M059J (cell line): ENCODE results near the gene TMCO5A. TPM values are rescaled to one million over a fixed set of nuclear protein-coding genes. Genes with fewer than 3 reads are reported as not detected.

Experiments
- DNase-seq: peaks from one replicate; pipeline ENCODE4 v3.0.0-alpha.2; 2012; ENCODE audit warnings: low read depth
- total RNA-seq: library from RNA; depleted of rRNA; stranded (reverse); fragments of >200 nt; shearing (Covaris generic); gene quantifications from 2 replicates; pipeline ENCODE4 v1.2.3, GENCODE V29; 2014; rRNA removed

TMCO5A gene
- not detected in 2 replicates for total RNA-seq

DNA sequence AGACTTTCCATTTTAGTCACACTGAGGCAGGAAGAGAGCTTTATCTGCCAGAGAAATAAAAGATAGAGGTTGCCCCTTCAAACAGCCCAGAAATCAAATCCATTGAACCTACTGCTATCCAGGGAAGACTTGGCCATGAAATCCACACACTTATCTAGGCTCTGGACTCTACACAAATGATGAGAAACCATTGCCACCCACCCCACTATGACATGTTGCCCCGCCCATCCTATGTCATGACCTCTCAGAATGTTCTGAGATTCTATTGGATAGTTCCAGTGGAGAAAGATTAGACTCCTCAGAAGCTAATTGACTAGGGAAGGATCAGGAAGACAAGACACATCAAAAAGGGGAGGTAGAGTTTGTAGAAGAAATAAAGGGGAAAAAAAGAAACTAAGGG lies at the start of gene TMCO5A:
TSS of gene TMCO5A (plus strand) at position 301 of the 400 bp plus-strand sequence. CDS start 1,684 bp downstream, outside the sequence.
- DNase-seq: no peak

DNA sequence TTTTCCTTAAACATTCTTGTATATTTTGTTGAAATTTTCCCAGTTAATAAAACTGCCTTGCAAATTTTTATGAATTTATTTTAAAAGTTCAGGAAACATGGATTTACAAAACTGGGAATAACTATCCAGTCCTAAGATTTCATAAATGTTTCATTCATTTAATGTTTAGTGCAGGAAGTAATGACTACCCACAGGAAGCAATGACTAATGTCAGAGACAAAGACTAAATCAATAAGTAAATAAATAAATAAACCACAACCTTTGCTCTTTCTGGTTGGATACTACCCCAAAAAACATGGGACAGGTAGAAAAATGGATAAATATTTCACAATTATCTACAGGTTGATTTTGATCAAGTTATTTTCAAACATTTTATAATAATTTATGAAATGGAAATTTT lies 48.8 kb upstream of the TMCO5A start:
- DNase-seq: peak; percentile 29

DNA sequence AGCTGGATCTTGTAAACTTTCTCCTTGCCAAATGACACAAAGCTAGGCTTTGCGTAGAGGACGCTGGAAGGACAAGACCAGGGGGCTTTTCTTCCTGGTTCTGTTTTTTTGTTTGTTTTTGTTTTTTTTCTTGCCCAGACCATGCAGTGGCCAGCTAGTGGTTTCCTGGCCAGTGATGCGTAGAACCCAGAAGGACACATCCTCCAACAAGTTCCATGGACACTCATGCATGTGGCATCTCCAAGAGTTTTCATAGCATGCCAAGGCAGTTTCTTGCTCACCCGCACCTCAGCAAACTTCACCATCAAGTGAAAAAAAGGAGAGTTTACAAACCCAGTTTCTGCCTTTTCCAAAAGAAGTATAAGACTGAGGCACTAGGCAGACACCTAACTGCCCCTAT lies 46.1 kb upstream of the TMCO5A start:
- peak; percentile 58 for DNase-seq

DNA sequence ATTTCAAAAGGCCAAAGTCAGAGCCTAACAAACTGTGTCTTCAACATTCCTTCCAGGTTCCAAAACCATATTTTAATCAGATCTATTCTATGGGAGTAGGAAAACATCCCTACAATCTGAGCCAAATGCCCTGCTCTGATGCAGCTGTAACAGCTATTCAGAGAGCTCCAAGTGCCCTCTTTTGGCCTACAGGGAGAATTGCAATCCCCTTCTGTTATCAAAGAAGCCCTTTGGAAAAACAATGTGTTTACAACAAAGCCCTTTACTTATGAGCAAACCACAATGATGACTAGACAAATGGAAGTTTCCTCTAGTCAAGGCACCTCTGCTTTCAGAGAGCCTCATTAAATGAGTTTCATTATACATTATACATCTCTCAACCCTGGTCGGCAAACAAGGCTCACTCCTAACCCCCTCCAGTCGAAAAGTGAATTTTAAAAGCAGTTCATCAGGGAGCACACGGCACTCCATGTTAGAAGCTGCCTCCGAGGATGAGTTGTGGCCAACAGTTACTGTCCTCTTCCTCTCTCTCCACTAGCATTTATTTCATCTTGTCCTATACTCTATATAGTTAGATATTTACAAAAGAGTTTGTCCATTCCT lies 42.6 kb upstream of the TMCO5A start:
- peak; percentile 66 for DNase-seq

DNA sequence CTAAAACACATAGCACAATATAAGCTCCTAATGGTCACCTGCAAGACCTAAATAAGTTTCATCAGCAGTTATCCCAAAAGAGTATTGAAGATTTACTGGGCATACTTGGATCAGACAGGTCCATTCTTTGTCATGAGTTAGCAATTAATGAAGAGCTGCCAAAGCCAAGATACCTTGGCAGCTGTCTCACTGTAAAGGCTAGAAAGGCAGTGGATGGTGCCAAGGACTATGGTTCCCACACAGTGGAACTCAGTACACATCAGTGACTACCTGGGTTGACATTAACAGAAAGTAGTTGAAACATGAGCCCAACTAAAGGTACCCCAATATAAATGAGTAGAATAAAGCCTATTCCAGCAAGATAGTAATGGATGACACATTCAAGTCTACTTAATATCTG lies 41.1 kb upstream of the TMCO5A start:
- no peak for DNase-seq

DNA sequence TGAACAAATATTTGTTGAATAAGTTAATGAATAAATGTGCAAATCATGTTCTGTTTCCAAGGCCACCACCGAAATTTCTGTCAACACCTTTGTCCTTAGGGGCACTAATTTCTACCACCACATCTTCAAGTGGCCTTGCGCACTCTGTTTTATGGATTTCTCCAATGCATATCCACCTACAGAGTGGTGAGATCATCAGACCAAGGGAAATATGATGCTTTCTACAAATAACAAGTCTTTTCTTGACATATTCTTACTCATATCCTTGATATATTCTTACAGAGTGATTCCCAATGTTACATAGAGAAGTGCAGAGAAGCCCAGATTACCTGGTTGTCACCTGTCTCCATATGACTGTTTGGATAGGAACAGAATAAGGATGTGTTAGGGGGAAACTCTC lies 36.1 kb upstream of the TMCO5A start:
- DNase-seq: no peak

DNA sequence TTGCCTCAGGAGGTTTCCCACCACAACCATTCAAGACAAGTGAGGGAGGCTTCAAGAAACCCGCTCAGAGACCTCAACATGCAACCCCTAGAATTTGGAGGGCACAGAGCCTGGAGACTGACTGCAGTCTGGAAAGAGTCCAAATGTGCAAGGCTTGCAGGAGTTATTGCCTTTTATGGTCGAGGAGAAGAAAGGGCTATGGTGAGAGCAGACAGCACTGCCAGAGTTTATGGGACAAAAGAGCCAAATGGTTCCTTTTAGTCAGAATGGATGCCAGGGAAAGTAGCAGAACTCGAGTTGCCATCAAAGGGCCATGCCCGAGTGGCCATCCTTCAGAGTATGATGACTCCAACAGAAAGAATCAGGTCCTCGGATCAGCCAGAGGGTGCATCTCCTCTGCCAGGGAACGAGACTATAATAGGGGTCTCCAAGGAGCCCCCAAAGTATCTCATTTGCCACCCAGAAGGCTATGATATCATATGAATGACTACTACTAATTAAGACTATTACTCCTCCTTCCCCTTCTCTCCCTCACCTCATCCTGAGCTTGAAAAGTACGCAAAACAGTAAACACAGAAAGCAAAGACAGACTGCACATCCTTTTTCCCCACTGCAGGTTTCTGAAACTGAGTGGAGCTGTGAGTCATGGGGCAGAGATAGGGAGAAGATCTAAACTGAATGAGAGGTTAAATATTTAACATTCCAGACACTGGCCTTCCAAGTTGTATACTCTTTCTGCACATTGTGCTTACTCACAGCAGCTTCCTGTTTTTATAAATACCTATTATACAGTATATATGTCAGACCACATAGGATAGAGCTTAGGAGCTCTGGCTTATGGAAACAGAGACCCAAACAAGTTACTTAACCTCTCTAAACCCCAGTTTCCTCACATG lies 33.9 kb upstream of the TMCO5A start:
- peak; percentile 72 for DNase-seq

DNA sequence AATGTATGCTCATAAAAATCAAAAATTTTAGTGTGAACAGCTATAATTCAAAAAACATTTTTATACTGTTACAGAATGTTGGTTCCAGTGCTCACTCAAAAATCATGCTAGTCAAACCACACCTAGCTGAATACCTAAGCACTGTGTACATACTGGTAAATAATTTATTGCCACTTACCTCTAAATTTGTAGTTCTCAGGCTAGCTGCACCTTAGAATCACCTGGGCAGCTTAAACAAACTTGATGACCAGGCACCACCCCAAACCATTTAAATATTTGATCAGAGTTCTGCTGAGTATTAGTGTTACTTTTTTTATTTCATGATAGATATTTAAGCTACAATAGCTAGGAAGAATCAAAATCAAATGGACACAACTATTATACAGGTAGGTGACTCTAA lies 32.3 kb upstream of the TMCO5A start:
- DNase-seq: no peak

DNA sequence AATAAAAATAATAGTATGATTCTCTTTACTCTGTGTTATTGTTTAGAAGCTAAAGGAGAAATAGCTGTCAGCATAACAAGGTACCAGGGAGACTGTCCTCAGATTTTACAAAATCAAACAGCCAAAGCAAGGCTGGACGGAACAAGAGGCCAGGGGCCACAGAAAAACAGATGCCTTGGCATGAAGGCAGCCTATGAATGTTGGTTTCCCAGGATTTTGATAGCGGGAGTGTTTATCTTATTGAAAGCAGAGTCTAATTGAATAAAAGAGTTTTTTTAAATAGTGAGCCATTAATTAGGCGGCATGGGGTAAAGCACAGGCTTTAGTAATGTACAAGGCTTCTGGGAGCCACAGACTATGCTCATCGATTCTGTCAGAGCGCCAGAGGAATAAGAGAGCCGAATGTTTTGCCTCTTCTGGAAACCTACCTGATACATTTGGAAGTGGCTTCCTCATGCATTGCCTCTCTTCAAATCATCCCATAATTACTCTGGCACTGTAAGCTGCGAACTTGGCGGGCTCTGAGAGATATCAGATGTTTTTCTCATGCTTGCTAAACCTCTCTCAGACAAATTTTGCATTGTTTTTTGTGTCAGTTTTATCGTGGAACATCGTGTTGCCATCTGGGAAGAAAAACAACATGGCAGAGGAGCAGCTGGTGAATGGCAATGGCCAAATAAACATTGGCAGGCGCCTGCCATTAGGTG lies 30.4 kb upstream of the TMCO5A start:
- no peak for DNase-seq

DNA sequence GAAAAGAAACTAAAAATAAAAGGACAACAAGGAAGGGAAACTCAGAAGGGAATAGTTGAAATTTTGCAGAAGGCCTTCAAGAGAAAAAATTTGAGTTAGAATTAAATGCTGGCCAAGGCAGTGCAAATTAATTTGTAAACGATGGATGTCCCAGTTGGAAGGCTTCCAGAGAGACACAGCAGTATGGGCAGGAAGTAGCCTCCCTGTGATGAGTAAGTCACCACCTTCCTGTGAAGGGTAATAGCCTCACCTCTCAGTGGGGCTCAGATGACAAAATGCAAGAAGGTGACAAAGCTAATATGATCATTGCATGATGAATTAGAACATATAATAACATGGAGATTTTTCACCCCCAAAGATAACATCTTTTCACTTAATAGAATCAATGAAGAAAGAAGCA lies 27.3 kb upstream of the TMCO5A start:
- peak; percentile 67 for DNase-seq

DNA sequence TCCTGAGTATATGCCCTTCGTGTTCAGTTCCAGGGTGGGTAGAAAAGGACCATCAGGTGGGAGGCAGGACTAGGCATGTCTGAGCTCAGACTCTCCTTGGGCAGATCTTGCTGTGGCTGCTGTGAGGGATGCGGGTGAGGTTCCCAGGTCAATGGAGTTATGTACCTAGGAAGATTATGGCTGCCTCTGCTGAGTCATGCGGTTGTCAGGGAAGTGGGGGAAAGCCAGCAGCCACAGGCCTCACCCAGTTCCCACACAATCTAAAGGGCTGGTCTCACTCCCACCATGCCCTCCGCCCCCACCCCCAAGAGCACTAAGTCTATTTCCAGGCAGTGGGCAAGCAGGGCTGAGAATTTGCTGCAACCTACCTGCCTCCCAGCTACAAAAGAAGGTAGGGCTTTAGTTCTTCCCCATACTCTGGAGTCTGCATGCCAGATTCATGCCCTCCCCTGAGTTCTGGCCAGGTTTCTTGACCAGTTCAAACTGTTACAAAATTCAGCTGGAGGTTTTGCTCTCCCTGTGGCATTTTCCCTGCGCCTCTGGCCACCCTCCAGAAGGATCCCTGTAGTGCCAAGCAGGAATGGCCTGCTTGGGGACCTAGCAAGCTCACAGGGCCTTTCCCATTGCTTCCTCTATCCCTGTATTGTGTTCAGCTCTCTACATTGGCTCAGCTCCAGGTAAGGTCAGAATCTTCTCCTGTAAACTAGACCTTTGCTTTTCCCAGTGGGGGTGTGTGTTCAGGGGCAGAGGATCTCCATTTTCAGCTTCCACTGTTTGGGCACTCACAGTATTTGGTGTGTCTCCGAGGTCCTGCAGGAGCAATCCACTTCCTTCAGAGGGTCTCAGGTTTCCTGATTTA lies 12.7 kb upstream of the TMCO5A start:
- peak; percentile 69 for DNase-seq

DNA sequence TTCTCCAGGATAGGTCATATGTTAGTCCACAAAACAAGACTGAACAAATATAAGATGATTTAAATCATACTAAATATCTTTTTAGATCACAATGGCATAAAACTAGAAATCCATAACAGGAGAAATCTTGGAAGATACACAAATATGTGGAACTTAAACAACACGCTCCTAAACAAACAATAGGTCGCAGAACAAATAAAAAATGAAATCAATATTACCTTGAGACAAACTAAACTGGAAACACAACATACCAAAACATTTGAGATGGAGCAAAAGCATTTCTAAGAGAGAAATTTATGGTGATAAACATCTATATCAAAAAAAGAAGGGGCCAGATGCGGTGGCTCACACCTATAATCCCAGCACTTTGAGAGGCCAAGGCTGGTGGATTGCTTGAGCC lies 8.3 kb upstream of the TMCO5A start:
- DNase-seq: no peak

DNA sequence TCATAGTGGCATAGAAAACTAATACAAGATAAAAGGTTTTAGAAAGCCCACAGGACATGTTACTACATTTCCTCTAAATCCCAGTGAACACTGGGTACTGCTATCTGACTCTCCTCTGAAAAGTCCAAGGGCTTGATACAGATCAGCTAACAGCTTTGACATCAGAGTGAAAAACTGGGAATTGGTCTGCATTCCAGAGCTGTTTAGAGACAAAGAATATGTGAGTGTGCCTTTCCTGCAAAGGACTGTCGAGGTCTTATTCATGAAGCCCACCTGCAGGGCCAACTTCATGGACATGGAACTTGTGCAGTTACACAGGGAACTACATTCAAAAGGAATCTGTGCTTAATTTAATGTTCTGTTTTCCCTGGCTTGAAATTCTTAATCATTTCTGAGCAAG lies 5.2 kb upstream of the TMCO5A start:
- DNase-seq: peak; percentile 2

DNA sequence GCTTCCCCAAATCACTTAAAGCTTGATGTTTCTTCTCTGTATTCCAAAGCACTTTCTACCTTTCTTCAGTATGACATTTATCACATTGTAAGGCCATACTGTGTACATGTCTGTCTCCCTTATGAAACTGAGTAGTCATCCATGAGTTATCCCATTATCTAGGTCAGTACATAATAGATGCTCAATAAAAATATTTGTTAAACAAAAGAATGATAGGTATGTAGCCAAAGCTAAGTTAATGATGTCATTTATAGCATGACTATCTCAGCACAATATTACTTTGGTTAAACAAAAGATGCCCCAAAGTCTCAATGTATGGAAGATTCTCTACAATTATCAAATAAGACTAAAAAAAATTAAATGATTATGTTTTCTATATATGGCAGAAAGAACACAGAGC lies 3.1 kb upstream of the TMCO5A start:
- no peak for DNase-seq

DNA sequence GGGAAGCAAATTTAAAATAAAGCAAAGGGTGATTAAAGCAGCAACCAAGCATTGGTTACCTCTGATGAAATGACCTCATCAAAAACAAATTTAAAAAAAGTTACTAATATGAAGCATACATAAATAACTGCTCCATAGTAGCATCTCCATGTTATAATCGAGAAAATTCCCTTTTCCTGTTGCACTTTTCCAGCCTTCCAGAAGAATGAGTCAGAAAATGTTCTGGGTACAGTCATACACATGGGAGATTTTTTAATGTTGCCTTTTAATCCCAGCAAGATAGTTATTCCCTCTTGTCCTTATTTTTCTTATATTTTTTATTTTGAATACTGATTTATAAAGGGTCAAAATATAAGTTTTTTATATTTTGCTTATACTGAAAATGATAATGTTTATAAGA lies 2.6 kb upstream of the TMCO5A start:
- DNase-seq: peak; percentile 34

DNA sequence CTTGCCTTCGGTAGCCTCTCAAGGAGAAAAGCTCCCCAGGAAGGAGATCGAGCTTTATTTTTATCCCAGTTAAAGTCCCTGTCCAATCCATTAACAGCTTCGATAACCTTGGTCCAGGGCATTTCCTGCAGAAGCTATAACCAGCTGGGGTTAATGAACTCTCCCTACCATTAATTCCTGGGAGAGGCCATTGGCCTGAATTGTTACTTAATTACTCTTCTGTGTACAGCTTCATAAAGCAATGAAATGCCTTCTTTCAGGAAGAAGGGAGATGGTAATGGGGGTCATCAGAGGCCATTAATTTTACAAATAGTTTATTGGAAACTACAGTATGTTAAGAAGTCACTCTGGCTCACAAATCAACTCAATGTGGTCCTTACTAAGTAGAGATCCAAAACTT lies 1.9 kb upstream of the TMCO5A start:
- DNase-seq: no peak

DNA sequence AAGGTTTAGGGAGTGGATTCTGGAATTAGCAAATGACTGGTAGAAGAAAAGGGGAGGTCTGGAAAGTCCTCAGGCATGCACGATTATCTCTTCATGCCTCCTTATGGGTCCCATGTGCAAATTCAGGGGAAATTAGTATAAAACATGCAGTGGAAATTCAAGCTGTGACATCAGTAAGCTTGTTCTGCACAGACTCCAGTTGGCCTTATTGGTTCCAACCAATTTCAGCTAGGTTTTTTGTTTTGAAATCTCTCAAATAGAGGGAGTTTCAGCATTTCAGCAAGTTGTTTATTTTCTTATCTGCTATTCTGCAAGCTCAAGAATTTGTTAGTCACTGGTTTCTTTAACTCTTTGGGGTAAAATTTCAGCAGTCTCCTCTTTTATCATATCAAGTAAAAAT lies 774 bp upstream of the TMCO5A start:
- DNase-seq: peak; percentile 23

DNA sequence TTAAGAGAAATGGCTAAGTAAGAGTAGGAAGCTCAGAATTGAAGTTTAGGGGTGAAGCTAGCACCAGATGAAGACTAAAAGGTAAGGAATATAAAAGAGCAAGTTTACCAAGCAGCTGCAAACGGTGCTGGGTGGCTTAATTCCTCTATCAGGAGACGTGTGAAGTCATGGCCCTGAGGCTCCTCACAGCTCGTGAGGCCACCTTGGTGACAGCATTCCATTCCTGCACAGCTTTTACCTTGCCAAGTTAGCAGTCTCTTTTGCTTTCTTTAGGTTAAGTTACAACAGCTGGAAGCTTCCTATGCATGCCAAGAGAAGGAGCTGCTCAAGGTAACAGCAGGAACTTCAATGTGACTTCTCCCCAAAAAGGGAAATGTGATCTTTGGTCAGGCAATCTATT lies 6.4 kb downstream of the TMCO5A start:
- DNase-seq: no peak

DNA sequence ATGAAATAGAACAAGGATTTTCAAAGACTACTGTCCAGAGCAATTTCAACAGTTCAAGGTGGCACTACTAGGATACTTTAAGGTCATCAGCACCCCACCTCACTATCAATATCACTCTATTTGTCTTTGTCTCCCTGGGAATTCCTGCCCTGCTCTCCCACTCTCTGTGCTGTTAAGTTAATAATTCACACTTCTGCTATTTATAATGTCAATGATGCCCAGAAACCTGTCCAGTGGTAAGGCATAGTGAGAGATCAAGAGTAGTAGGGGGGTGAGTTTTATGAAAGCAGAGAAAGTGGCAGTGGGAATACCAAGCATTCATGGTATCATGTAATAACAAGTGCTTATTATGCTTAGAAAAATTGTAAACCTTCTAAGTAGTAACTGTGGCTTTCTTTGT lies 7.3 kb downstream of the TMCO5A start:
- DNase-seq: no peak

DNA sequence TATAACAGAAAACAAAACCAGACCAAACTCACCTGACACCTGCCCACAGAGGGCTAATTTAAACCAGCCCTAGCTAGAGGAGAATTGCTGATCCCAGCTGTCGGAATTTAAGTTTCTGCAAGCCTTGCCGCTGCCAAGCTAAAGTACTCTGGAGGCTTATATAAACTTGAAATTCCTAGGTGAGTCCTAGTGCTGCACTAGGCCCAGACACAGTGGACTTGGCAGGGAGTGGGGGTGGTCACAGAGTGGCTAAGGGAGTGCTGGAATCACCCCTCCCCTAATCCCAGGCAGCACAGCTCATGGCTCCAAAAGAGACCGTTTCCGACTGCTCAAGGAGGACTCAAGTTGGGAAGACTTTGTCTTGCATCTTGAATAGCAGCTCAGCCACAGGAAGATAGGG lies 17.6 kb downstream of the TMCO5A start:
- DNase-seq: no peak

DNA sequence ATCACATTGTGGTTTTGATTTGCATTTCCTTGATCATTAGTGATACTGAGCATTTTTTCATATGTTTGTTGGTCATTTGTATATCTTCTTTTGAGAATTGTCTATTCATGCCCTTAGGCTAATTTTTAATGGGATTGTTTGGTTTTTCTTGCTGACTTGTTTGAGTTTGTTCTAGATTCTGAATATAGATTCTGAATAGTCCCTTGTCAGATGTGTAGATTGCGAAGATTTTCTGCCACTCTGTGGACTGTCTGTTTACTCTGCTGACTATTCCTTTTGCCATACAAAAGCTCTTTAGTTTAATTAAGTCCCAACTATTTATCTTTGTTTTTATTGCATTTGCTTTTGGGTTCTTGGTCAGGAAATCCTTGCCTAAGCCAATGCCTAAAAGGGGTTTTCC lies 26.3 kb downstream of the TMCO5A start:
- peak; percentile 44 for DNase-seq

DNA sequence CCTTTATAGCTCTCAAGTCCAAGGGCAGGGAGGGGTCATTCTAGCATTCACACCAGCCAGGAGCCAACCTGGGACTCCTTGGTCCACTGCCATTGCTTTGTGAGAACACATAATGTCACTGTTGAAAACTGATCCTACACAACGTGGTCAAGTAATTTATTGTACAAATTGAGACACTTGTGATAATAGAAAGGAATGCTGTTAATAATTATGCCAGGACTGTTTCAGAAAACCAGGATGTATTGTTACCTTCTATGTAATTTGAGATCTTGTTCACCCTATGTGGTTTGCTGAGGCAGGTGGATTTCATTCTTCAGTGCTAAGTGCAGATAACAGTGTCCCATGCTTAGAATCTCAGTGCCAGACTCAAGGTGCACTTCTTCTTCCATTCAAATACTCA lies 33.3 kb downstream of the TMCO5A start:
- DNase-seq: no peak
